ENCODE measurements around the gene ERICH4. TPM values are rescaled to one million over a fixed set of nuclear protein-coding genes. Genes with fewer than 3 reads are reported as not detected.

ERICH4 gene
- total and polyA plus RNA-seq, 2 of the 13 experiments (the other 11 are each of a cell fraction or from before 2014, with no cell fraction given): 0.40 to 0.64 TPM

- peak; percentile 63 to 82; a peak in 3 of 4 replicates for TF ChIP-seq HMGXB4 (CRISPR knock-in tag; IDR thresholded peaks at IDR 0.05; ENCODE audit: borderline replicate concordance in 1 of 2, low read depth in 1 of 2)
- TF ChIP-seq MXD3 (CRISPR knock-in tag; IDR thresholded peaks at IDR 0.05): peak; percentile 81; the same call in 1 of the 2 replicates
- 0 out of 2 replicates have a peak, but pooled peaks have one; percentile 53 for TF ChIP-seq CREBL2 (CRISPR knock-in tag; IDR thresholded peaks at IDR 0.05; ENCODE audit: borderline replicate concordance)
- TF ChIP-seq REPIN1 (CRISPR knock-in tag; IDR thresholded peaks at IDR 0.05; ENCODE audit: borderline replicate concordance, low read depth): peak; percentile 72; the same call in 1 of the 2 replicates
- TF ChIP-seq KDM5A (IDR thresholded peaks at IDR 0.05; ENCODE audit: borderline replicate concordance, low read length): peak; percentile 98
- peak; percentile 62 for TF ChIP-seq PAXIP1 (CRISPR knock-in tag; conservative IDR thresholded peaks at IDR 0.05)
- 0 out of 2 replicates have a peak, but pooled peaks have one; percentile 78 for TF ChIP-seq ZNF33B (CRISPR knock-in tag; IDR thresholded peaks at IDR 0.05)
- TF ChIP-seq ZNF619 (CRISPR knock-in tag; IDR thresholded peaks at IDR 0.05): peak; percentile 65; the same call in 1 of the 2 replicates
- TF ChIP-seq ZNF782 (CRISPR knock-in tag; IDR thresholded peaks at IDR 0.05; ENCODE audit: borderline replicate concordance): peak; percentile 83; the same call in 1 of the 2 replicates
- 0 out of 2 replicates have a peak, but pooled peaks have one; percentile 20 for TF ChIP-seq TBX3 (IDR thresholded peaks at IDR 0.05; ENCODE audit: borderline replicate concordance)
- peak; percentile 12; the same call in 1 of the 2 replicates for TF ChIP-seq RFX5 (IDR thresholded peaks at IDR 0.05; ENCODE audit: low read depth, low read length)
- TF ChIP-seq HNRNPL (IDR thresholded peaks at IDR 0.05; ENCODE audit: low read depth, low read length): 0 out of 2 replicates have a peak, but pooled peaks have one; percentile 31
- peak; percentile 73 for TF ChIP-seq POGK (CRISPR knock-in tag; conservative IDR thresholded peaks at IDR 0.05)
- peak; percentile 28; the same call in 1 of the 2 replicates for TF ChIP-seq NCOA2 (CRISPR knock-in tag; IDR thresholded peaks at IDR 0.05)
- TF ChIP-seq IRF9 (CRISPR knock-in tag; IDR thresholded peaks at IDR 0.05; ENCODE audit: borderline replicate concordance): peak; percentile 28; the same call in 1 of the 2 replicates
- TF ChIP-seq ZMYM2 (CRISPR knock-in tag; IDR thresholded peaks at IDR 0.05): peak; percentile 94
- TF ChIP-seq ZSCAN12 (CRISPR knock-in tag; IDR thresholded peaks at IDR 0.05): no peak
Observed at GRCh38 chr19:41439441-41440222, 3.3 kb upstream of the ERICH4 start, which contains the start of gene DMAC2 (continued).

Measured in HepG2 (cell line).